Trophoblast cell (in vitro differentiated cells and primary cell): ENCODE results near the gene EEF2KMT.
"Not testable (repeated sequence)": the region's sequence is repeated elsewhere in the genome, so short reads cannot be mapped to it uniquely, and the experiment has no call there.

Source experiments
- DNase-seq, 2 donors: peaks; one replicate each; pipeline ENCODE4 v3.0.0-alpha.2; 2016
- H2AFZ ChIP-seq: 2 replicates; pipeline ENCODE4 v1.6.1; 2013; ENCODE audit warnings: low read length, moderate library complexity, mild to moderate bottlenecking; ENCODE audit not compliant: insufficient read depth, poor library complexity
- H2AK5ac ChIP-seq: 2 replicates; pipeline ENCODE4 v1.6.1; 2013; ENCODE audit warnings: mild to moderate bottlenecking, low read length
- H2BK120ac ChIP-seq: 2 replicates; pipeline ENCODE4 v1.6.1; 2013; ENCODE audit warnings: low read length, mild to moderate bottlenecking, moderate library complexity; ENCODE audit not compliant: insufficient read depth, poor library complexity
- H2BK12ac ChIP-seq: 2 replicates; pipeline ENCODE4 v1.6.1; 2013; ENCODE audit warnings: mild to moderate bottlenecking, low read length, moderate library complexity
- H2BK5ac ChIP-seq: 2 replicates; pipeline ENCODE4 v1.6.1; 2013; ENCODE audit warnings: low read length, low read depth, moderate library complexity, mild to moderate bottlenecking; ENCODE audit not compliant: poor library complexity
- H3K14ac ChIP-seq: 2 replicates; pipeline ENCODE4 v1.6.1; 2013; ENCODE audit warnings: mild to moderate bottlenecking, low read length
- H3K18ac ChIP-seq: 2 replicates; pipeline ENCODE4 v1.6.1; 2013; ENCODE audit warnings: mild to moderate bottlenecking, low read length
- H3K23ac ChIP-seq: 2 replicates; pipeline ENCODE4 v1.6.1; 2013; ENCODE audit warnings: low read length
- H3K27ac ChIP-seq: 2 replicates; pipeline ENCODE4 v1.5.1; 2013; ENCODE audit warnings: low read depth, mild to moderate bottlenecking, inconsistent platforms, low read length, moderate library complexity
- H3K27me3 ChIP-seq: 2 replicates; pipeline ENCODE4 v1.6.1; 2013; ENCODE audit warnings: inconsistent platforms, mild to moderate bottlenecking, low read length, moderate library complexity; ENCODE audit not compliant: insufficient read depth
- H3K36me3 ChIP-seq, 2 experiments: 1 replicate in 1 of 2; 2 replicates in 1 of 2; pipeline ENCODE4 v1.6.1; 2013; ENCODE audit warnings: low read length in 2 of 2, mild to moderate bottlenecking in 2 of 2, moderate library complexity in 1 of 2; ENCODE audit not compliant: insufficient read depth in 2 of 2, control insufficient read depth in 1 of 2
- H3K4ac ChIP-seq: 2 replicates; pipeline ENCODE4 v1.6.1; 2013; ENCODE audit warnings: low read depth, mild to moderate bottlenecking, low read length, moderate library complexity
- H3K4me1 ChIP-seq, 2 experiments: 1 replicate in 1 of 2; 2 replicates in 1 of 2; pipeline ENCODE4 v1.6.1; 2013; ENCODE audit warnings: low read length in 2 of 2, mild to moderate bottlenecking in 2 of 2, moderate library complexity in 1 of 2; ENCODE audit not compliant: insufficient read depth in 2 of 2, control insufficient read depth in 1 of 2
- H3K4me2 ChIP-seq: 2 replicates; pipeline ENCODE4 v1.6.1; 2013; ENCODE audit warnings: inconsistent platforms, mild to moderate bottlenecking, low read length, moderate library complexity
- H3K4me3 ChIP-seq: 2 replicates; pipeline ENCODE4 v1.5.1; 2013; ENCODE audit warnings: mild to moderate bottlenecking, low read depth, low read length, inconsistent platforms
- H3K79me1 ChIP-seq: one replicate; pipeline ENCODE4 v1.6.1; 2013; ENCODE audit warnings: low read length
- H3K79me2 ChIP-seq: 2 replicates; pipeline ENCODE4 v1.6.1; 2013; ENCODE audit warnings: low read length, mild to moderate bottlenecking; ENCODE audit not compliant: control insufficient read depth, insufficient read depth, poor library complexity
- H3K9ac ChIP-seq: 2 replicates; pipeline ENCODE4 v1.6.1; 2013; ENCODE audit warnings: mild to moderate bottlenecking, low read length
- H3K9me3 ChIP-seq: 2 replicates; pipeline ENCODE4 v1.6.1; 2013; ENCODE audit warnings: low read depth, mild to moderate bottlenecking, control low read depth, inconsistent platforms, low read length; ENCODE audit not compliant: insufficient read depth
- H4K12ac ChIP-seq: 2 replicates; pipeline ENCODE4 v1.6.1; 2013; ENCODE audit warnings: low read depth, mild to moderate bottlenecking, low read length, moderate library complexity
- H4K8ac ChIP-seq: 2 replicates; pipeline ENCODE4 v1.6.1; 2013; ENCODE audit warnings: low read depth, mild to moderate bottlenecking, low read length, moderate library complexity
- H4K91ac ChIP-seq: one replicate; pipeline ENCODE4 v1.6.1; 2013; ENCODE audit warnings: low read depth, mild to moderate bottlenecking, low read length, moderate library complexity
- WGBS: extraction: QIAGEN DNeasy Blood & Tissue Kit; methylation state at CpG from one replicate; pipeline ENCODE4 v1.1.7; 2013; ENCODE audit warnings: missing lambda C conversion rate; ENCODE audit not compliant: insufficient read length, insufficient coverage; ENCODE audit errors: extremely low coverage; 5-methylcytosine and 5-hydroxymethylcytosine counted together

Gene EEF2KMT

GRCh38 chr16:5046914-5047313 lies 50.7 kb downstream of the EEF2KMT start:
- Histone ChIP-seq H3K36me3 (no peaks in the 10 kb centered on the region), H3K9me3 (no peaks in the 10 kb centered on the region), H3K18ac (no peak overlapping the region), H2AK5ac (no peak overlapping the region), H3K27me3 (no peaks in the 10 kb centered on the region), H3K4me3 (no peak overlapping the region), H3K79me2 (no peaks in the 10 kb centered on the region), H2AFZ (no peak overlapping the region), H3K79me1 (no peaks in the 10 kb centered on the region), H3K9ac (no peak overlapping the region), H3K4ac (no peak overlapping the region), H3K27ac (no peak overlapping the region), H3K4me2 (no peak overlapping the region), H4K12ac (no peak overlapping the region), H3K23ac (no peak overlapping the region), H2BK12ac (no peak overlapping the region), H2BK120ac (no peak overlapping the region), H4K91ac (no peak overlapping the region), H3K14ac (no peak overlapping the region), H2BK5ac (no peak overlapping the region), H4K8ac (no peak overlapping the region), H3K4me1 (no peaks in the 10 kb centered on the region)
- no CpG with 5 or more reads among the region's 2 CpGs for WGBS
- DNase-seq = no peak

GRCh38 chr16:5045499-5046115 lies 52.0 kb downstream of the EEF2KMT start:
- Histone ChIP-seq H2AFZ (no peak overlapping the region), H3K9me3 (no peaks in the 10 kb centered on the region), H4K8ac (no peak overlapping the region), H3K79me1 (no peaks in the 10 kb centered on the region), H3K4me2 (no peak overlapping the region), H3K79me2 (no peaks in the 10 kb centered on the region), H4K91ac (no peak overlapping the region), H2BK5ac (no peak overlapping the region), H3K14ac (no peak overlapping the region), H4K12ac (no peak overlapping the region), H3K4me3 (no peak overlapping the region), H2AK5ac (no peak overlapping the region), H3K4ac (no peak overlapping the region), H2BK12ac (no peak overlapping the region), H3K23ac (no peak overlapping the region), H3K9ac (no peak overlapping the region), H3K18ac (no peak overlapping the region), H2BK120ac (no peak overlapping the region), H3K27me3 (no peaks in the 10 kb centered on the region), H3K36me3 (no peaks in the 10 kb centered on the region), H3K27ac (no peak overlapping the region), H3K4me1 (no peaks in the 10 kb centered on the region)
- WGBS = no CpG with 5 or more reads among the region's 10 CpGs
- no peak for DNase-seq

- H3K79me1 ChIP-seq, H4K91ac ChIP-seq, H2AK5ac ChIP-seq, H3K4me1 ChIP-seq, H3K4me3 ChIP-seq, H3K4me2 ChIP-seq, H3K36me3 ChIP-seq, H2BK12ac ChIP-seq, H3K9ac ChIP-seq, H2AFZ ChIP-seq, H3K27me3 ChIP-seq, H4K8ac ChIP-seq, H3K27ac ChIP-seq, H4K12ac ChIP-seq, H3K4ac ChIP-seq, H3K14ac ChIP-seq, H3K9me3 ChIP-seq, H2BK120ac ChIP-seq, H2BK5ac ChIP-seq, H3K79me2 ChIP-seq, H3K18ac ChIP-seq, DNase-seq, H3K23ac ChIP-seq: not testable (repeated sequence)
- no CpG with 5 or more reads among the region's 11 CpGs for WGBS
These were observed 53.0 kb downstream of the EEF2KMT start for GRCh38 chr16:5044581-5044980.

- no peak overlapping the region for H2BK12ac ChIP-seq
- no peak overlapping the region for H4K8ac ChIP-seq
- H4K12ac ChIP-seq = no peak overlapping the region
These were observed 53.5 kb downstream of the EEF2KMT start for GRCh38 chr16:5044011-5044540.

More at GRCh38 chr16:5044011-5044540, 53.5 kb downstream of the EEF2KMT start:
- Histone ChIP-seq H3K27ac (no peak overlapping the region), H3K23ac (no peak overlapping the region), H3K79me2 (no peaks in the 10 kb centered on the region), H3K36me3 (no peaks in the 10 kb centered on the region), H3K27me3 (no peaks in the 10 kb centered on the region), H3K4ac (no peak overlapping the region), H3K9ac (no peak overlapping the region), H3K9me3 (no peaks in the 10 kb centered on the region), H2AFZ (no peak overlapping the region), H3K4me2 (no peak overlapping the region), H2BK120ac (no peak overlapping the region), H4K91ac (no peak overlapping the region), H3K79me1 (no peaks in the 10 kb centered on the region), H3K4me1 (no peaks in the 10 kb centered on the region), H2AK5ac (no peak overlapping the region), H3K4me3 (no peak overlapping the region), H2BK5ac (no peak overlapping the region), H3K14ac (no peak overlapping the region), H3K18ac (no peak overlapping the region)
- no peak for DNase-seq
- no CpG with 5 or more reads among the region's 8 CpGs for WGBS
